Esophagus squamous epithelium (tissue), 5 donors: ENCODE data around the gene CTR9. TPM values are rescaled to one million over a fixed set of nuclear protein-coding genes. Genes with fewer than 3 reads are reported as not detected.

Source experiments
- DNase-seq: peaks from one replicate; lab custom pipeline; 2025; lab: John Stamatoyannopoulos, UW
- H3K27ac ChIP-seq, 4 donors: fragments of 200-600 bp; sonication (generic); one replicate each; pipeline ENCODE4 v1.5.1; 2016 to 2019; ENCODE audit warnings: mild to moderate bottlenecking in 1 of 4
- H3K27me3 ChIP-seq, 4 donors: fragments of 200-600 bp; sonication (generic); 1 replicate in 3 of 4; 2 replicates in 1 of 4; pipeline versions ENCODE4 v1.5.1 to v1.6.0; 2017 to 2021; ENCODE audit warnings: antibody characterized with exemption in 1 of 4
- H3K36me3 ChIP-seq, 3 donors: fragments of 200-600 bp; sonication (generic); one replicate each; pipeline ENCODE4 v1.5.1; 2016 to 2019
- H3K4me1 ChIP-seq, 3 donors: fragments of 200-600 bp; sonication (generic); one replicate each; pipeline ENCODE4 v1.5.1; 2017 to 2019
- H3K4me3 ChIP-seq, 4 donors: fragments of 200-600 bp; sonication (generic); 1 replicate in 3 of 4; 2 replicates in 1 of 4; pipeline ENCODE4 v1.5.1; 2016 to 2019; ENCODE audit warnings: mild to moderate bottlenecking in 2 of 4, moderate library complexity in 1 of 4
- H3K9me3 ChIP-seq, 3 donors: fragments of 200-600 bp; sonication (generic); one replicate each; pipeline ENCODE4 v1.5.1; 2016 to 2019
- CTCF ChIP-seq, 6 experiments: fragments of 450-650 bp in 4 of 6; fragments of 200-600 bp in 2 of 6; sonication (generic) in 2 of 6; IDR thresholded peaks; one replicate each; pipeline ENCODE4 v1.5.1; 2016 to 2019; ENCODE audit warnings: antibody characterized with exemption in 6 of 6, mild to moderate bottlenecking in 4 of 6, moderate library complexity in 4 of 6
- POLR2A ChIP-seq, 4 donors: fragments of 450-650 bp; IDR thresholded peaks; one replicate each; pipeline ENCODE4 v1.6.1; 2017; ENCODE audit warnings: antibody characterized with exemption in 4 of 4, mild to moderate bottlenecking in 4 of 4, moderate library complexity in 3 of 4
- WGBS, 2 donors: methylation state at CpG; one replicate each; pipeline ENCODE4 v1.1.5; 2018; 5-methylcytosine and 5-hydroxymethylcytosine counted together
- intact Hi-C: fragments of 100-400 bp; cut with DNase I; formaldehyde crosslinking; loops from one replicate; pipeline ENCODE4 v1.15.0; 2022
- total RNA-seq, 4 donors: library from RNA; depleted of rRNA; stranded (reverse); fragments of >200 nt; gene quantifications; one replicate each; pipeline ENCODE4 v1.1.0, GENCODE V29; 2016
- donor health status: DM: yes; HTN: yes; CAD: no.

The CTR9 gene
- total RNA-seq, 4 donors from 2014 or later, result 21.4 to 34.4 (median 27.0) TPM

- WGBS, 2 donors, result 55 to 68% methylated on average over 11 of the region's 11 CpGs
- intact Hi-C loops, result loop anchor here (5.0 kb wide), 1 partner anchor 229 kb away; no protein-coding TSS in a partner anchor
These were observed 42.6 kb downstream of the CTR9 start for GRCh38 chr11:10793470-10794255.

GRCh38 chr11:10796191-10796590 lies 45.1 kb downstream of the CTR9 start:
- peaks cover 2 to 43% (median 5%) of the 10 kb centered on the region in 3 donors for H3K4me1 ChIP-seq
- intact Hi-C loops, result no loop called here
- 50 to 58% methylated on average over 1 to 2 of the region's 2 CpGs for WGBS, 2 donors
- DNase-seq, result no peak
- no peak overlapping the region for H3K27ac ChIP-seq
- H3K27me3 ChIP-seq, result no peaks in the 10 kb centered on the region
- H3K36me3 ChIP-seq, result peaks cover 13 to 58% (median 48%) of the 10 kb centered on the region in 3 donors
- no peaks in the 10 kb centered on the region for H3K9me3 ChIP-seq
- no peak overlapping the region for H3K4me3 ChIP-seq
- TF ChIP-seq POLR2A (IDR thresholded peaks at IDR 0.05) (no peak), CTCF (IDR thresholded peaks at IDR 0.05) (no peak)

More at GRCh38 chr11:10793470-10794255, 42.6 kb downstream of the CTR9 start:
- H3K4me3 ChIP-seq, result no peak overlapping the region
- H3K4me1 ChIP-seq, result peaks cover 0 to 20% (median 5%) of the 10 kb centered on the region in 3 donors
- H3K27me3 ChIP-seq, result no peaks in the 10 kb centered on the region
- no peaks in the 10 kb centered on the region for H3K9me3 ChIP-seq
- no peak for DNase-seq
- no peak for TF ChIP-seq CTCF (IDR thresholded peaks at IDR 0.05)
- TF ChIP-seq POLR2A (IDR thresholded peaks at IDR 0.05), result no peak
- no peak overlapping the region for H3K27ac ChIP-seq
- peaks cover 12 to 33% (median 23%) of the 10 kb centered on the region in 3 donors for H3K36me3 ChIP-seq

GRCh38 chr11:10797001-10797400 lies 46.0 kb downstream of the CTR9 start:
- Histone ChIP-seq H3K4me3 (no peak overlapping the region), H3K9me3 (no peaks in the 10 kb centered on the region), H3K27ac (no peak overlapping the region), H3K27me3 (no peaks in the 10 kb centered on the region), H3K4me1 (peaks cover 2 to 50% (median 5%) of the 10 kb centered on the region in 3 donors), H3K36me3 (peaks cover 13 to 66% (median 56%) of the 10 kb centered on the region in 3 donors)
- DNase-seq, result no peak
- WGBS, 2 donors, result 76 to 85% methylated on average over 2 of the region's 2 CpGs
- intact Hi-C loops, result no loop called here
- TF ChIP-seq CTCF (IDR thresholded peaks at IDR 0.05) (no peak), POLR2A (IDR thresholded peaks at IDR 0.05) (no peak)

GRCh38 chr11:10797531-10797930 lies 46.5 kb downstream of the CTR9 start:
- 65 to 75% methylated on average over 3 of the region's 3 CpGs for WGBS, 2 donors
- no peak overlapping the region for H3K27ac ChIP-seq
- H3K4me3 ChIP-seq, result no peak overlapping the region
- H3K36me3 ChIP-seq, result peaks cover 18 to 72% (median 62%) of the 10 kb centered on the region in 3 donors
- intact Hi-C loops, result no loop called here
- no peaks in the 10 kb centered on the region for H3K27me3 ChIP-seq
- TF ChIP-seq POLR2A (IDR thresholded peaks at IDR 0.05) (no peak), CTCF (IDR thresholded peaks at IDR 0.05) (no peak)
- peaks cover 1 to 50% (median 2%) of the 10 kb centered on the region in 3 donors for H3K4me1 ChIP-seq
- DNase-seq, result no peak
- no peaks in the 10 kb centered on the region for H3K9me3 ChIP-seq

GRCh38 chr11:10798330-10798928 lies 47.4 kb downstream of the CTR9 start:
- Histone ChIP-seq H3K36me3 (peaks cover 27 to 81% (median 71%) of the 10 kb centered on the region in 3 donors), H3K9me3 (no peaks in the 10 kb centered on the region), H3K27ac (no peak overlapping the region), H3K4me3 (no peak overlapping the region), H3K4me1 (peaks cover 0 to 53% (median 2%) of the 10 kb centered on the region in 3 donors), H3K27me3 (no peaks in the 10 kb centered on the region)
- 55 to 59% methylated on average over 4 of the region's 4 CpGs for WGBS, 2 donors
- TF ChIP-seq POLR2A (IDR thresholded peaks at IDR 0.05), result no peak
- TF ChIP-seq CTCF (IDR thresholded peaks at IDR 0.05), result no peak
- intact Hi-C loops, result no loop called here
- DNase-seq, result no peak
